Activated CD8-positive, alpha-beta T cell treated with anti-CD3 and anti-CD28 coated beads for 36 hours (primary cell): Measurements from ENCODE around the gene OSBPL1A. TPM values are rescaled to one million over a fixed set of nuclear protein-coding genes. Genes with fewer than 3 reads are reported as not detected.
A peak's percentile ranks its signal among the peaks of the same experiment; 100 is the strongest.

Experiments
- ATAC-seq: fragments of 200-7000 bp; cut with Tn5 transposase; one replicate; pipeline ENCODE4 v1.10.0; 2021; ENCODE audit warnings: mild to moderate bottlenecking, moderate library complexity
- CTCF ChIA-PET: fragments of 350-600 bp; sonication (Branson Sonifier 250); formaldehyde crosslinking; loops from one replicate; lab custom pipeline; 2021; ENCODE audit warnings: antibody characterized with exemption; lab: Charles Lee
- POLR2A ChIA-PET: fragments of 350-600 bp; sonication (Branson Sonifier 250); formaldehyde crosslinking; loops from one replicate; lab custom pipeline; 2021; ENCODE audit warnings: antibody characterized with exemption; lab: Charles Lee
- DNase-seq: peaks from one replicate; pipeline ENCODE4 v3.0.0-alpha.2; 2020
- H3K27ac Mint-ChIP-seq: one replicate; pipeline ENCODE4 v1.8.0; 2021; ENCODE audit warnings: mild to moderate bottlenecking, mixed read lengths
- H3K27me3 Mint-ChIP-seq: one replicate; pipeline ENCODE4 v1.8.0; 2021; ENCODE audit warnings: mixed read lengths
- H3K36me3 Mint-ChIP-seq: one replicate; pipeline ENCODE4 v1.8.0; 2021; ENCODE audit warnings: low read depth, mixed read lengths
- H3K4me1 Mint-ChIP-seq: one replicate; pipeline ENCODE4 v1.8.0; 2021; ENCODE audit warnings: low read depth, mixed read lengths
- H3K4me3 Mint-ChIP-seq: one replicate; pipeline ENCODE4 v1.8.0; 2021; ENCODE audit warnings: mild to moderate bottlenecking, moderate library complexity, mixed read lengths
- H3K9me3 Mint-ChIP-seq: one replicate; pipeline ENCODE4 v1.8.0; 2021; ENCODE audit warnings: mixed read lengths
- CTCF ChIP-seq: fragments of 200-600 bp; IDR thresholded peaks from one replicate; pipeline ENCODE4 v1.8.0; 2022; ENCODE audit warnings: antibody characterized with exemption, mild to moderate bottlenecking
- intact Hi-C: fragments of 100-400 bp; cut with micrococcal nuclease; formaldehyde crosslinking; loops from one replicate; pipeline ENCODE4 v1.10.0; 2022
- total RNA-seq, 2 experiments: library from RNA; stranded (reverse); gene quantifications; one replicate each; pipeline ENCODE4 v1.2.3, GENCODE V29; 2021

The OSBPL1A gene
- total RNA-seq, 2 experiments from 2014 or later, result 2.7 to 3.1 TPM

GRCh38 chr18:24126155-24126961 is 271.3 kb downstream of the OSBPL1A start:
- no peaks in the 10 kb centered on the region for H3K27me3 Mint-ChIP-seq
- ChIA-PET CTCF (interaction anchor here (1.0 kb wide), 1 partner anchor 160 kb away, joined by 3 read pairs; no protein-coding TSS in a partner anchor), POLR2A (interaction anchor here (0.7 kb wide), 1 partner anchor 245 kb away, joined by 3 read pairs; no protein-coding TSS in a partner anchor)
- peaks cover 33% of the 10 kb centered on the region for H3K36me3 Mint-ChIP-seq
- no peak overlapping the region for H3K4me3 Mint-ChIP-seq
- H3K9me3 Mint-ChIP-seq, result no peaks in the 10 kb centered on the region
- intact Hi-C loops, result loop anchor here (10.0 kb wide), 1 partner anchor 302 kb away; no protein-coding TSS in a partner anchor
- DNase-seq (no peak), ATAC-seq (no peak)
- TF ChIP-seq CTCF, result no peak
- H3K27ac Mint-ChIP-seq, result no peak overlapping the region
- no peaks in the 10 kb centered on the region for H3K4me1 Mint-ChIP-seq

DNA sequence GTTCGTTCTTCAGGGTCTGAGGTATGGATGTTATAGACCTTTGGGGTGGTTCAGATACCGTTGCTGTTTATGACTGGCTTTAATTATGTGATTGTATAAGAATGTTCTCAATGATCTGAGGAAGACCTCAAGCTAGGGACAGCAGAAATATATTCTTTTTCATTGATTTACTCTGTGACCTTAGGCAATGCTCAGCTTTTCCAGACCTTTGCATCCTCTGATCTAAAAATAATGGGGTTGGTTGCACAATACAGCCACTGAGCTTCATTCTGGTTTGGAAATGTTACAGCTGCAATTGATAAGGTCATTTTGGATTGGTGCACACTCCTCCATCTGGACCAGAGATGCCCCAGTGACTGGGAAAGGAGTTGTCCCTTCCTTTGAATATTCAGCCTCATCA is 276.0 kb downstream of the OSBPL1A start:
- no peak overlapping the region for H3K4me3 Mint-ChIP-seq
- intact Hi-C loops, result loop anchor here (10.0 kb wide), 1 partner anchor 297 kb away; no protein-coding TSS in a partner anchor
- TF ChIP-seq CTCF, result no peak
- no peaks in the 10 kb centered on the region for H3K9me3 Mint-ChIP-seq
- no peak overlapping the region for H3K27ac Mint-ChIP-seq
- H3K4me1 Mint-ChIP-seq, result peaks cover 3% of the 10 kb centered on the region
- ChIA-PET CTCF (interaction anchor here (0.9 to 1.6 kb wide), 3 partner anchors 10 to 203 kb away, joined by 3 to 5 read pairs (median 3); no protein-coding TSS in a partner anchor), POLR2A (no interaction called here)
- no peaks in the 10 kb centered on the region for H3K27me3 Mint-ChIP-seq
- ATAC-seq (no peak), DNase-seq (no peak)
- H3K36me3 Mint-ChIP-seq, result peaks cover 32% of the 10 kb centered on the region

DNA sequence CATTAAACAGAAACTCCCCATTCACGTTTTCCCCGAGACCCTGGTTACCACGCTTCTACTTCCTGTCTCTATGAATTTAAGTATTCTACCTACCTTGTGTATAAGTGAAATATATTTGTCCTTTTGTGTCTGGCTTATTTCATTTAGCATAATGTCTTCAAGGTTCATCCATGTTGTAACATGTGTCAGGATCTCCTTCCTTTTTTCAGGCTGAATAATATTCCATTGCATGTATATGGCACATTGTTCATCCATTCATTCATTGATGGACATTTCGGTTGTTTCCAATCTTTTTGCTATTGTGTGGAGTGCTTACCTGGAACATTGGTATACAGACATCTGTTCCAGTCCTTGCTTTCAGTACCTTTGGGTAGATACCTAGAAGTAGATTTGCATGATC is 276.9 kb downstream of the OSBPL1A start:
- DNase-seq, result no peak
- Mint-ChIP-seq H3K36me3 (peaks cover 36% of the 10 kb centered on the region), H3K27ac (no peak overlapping the region), H3K9me3 (no peaks in the 10 kb centered on the region), H3K27me3 (no peaks in the 10 kb centered on the region), H3K4me3 (no peak overlapping the region), H3K4me1 (peaks cover 7% of the 10 kb centered on the region)
- ATAC-seq, result no peak
- POLR2A ChIA-PET, result no interaction called here
- TF ChIP-seq CTCF, result no peak
- CTCF ChIA-PET, result interaction anchor here (1.1 to 1.8 kb wide), 2 partner anchors 11 to 13 kb away, joined by 3 to 5 read pairs; no protein-coding TSS in a partner anchor
- intact Hi-C loops, result loop anchor here (10.0 kb wide), 1 partner anchor 296 kb away; no protein-coding TSS in a partner anchor

DNA sequence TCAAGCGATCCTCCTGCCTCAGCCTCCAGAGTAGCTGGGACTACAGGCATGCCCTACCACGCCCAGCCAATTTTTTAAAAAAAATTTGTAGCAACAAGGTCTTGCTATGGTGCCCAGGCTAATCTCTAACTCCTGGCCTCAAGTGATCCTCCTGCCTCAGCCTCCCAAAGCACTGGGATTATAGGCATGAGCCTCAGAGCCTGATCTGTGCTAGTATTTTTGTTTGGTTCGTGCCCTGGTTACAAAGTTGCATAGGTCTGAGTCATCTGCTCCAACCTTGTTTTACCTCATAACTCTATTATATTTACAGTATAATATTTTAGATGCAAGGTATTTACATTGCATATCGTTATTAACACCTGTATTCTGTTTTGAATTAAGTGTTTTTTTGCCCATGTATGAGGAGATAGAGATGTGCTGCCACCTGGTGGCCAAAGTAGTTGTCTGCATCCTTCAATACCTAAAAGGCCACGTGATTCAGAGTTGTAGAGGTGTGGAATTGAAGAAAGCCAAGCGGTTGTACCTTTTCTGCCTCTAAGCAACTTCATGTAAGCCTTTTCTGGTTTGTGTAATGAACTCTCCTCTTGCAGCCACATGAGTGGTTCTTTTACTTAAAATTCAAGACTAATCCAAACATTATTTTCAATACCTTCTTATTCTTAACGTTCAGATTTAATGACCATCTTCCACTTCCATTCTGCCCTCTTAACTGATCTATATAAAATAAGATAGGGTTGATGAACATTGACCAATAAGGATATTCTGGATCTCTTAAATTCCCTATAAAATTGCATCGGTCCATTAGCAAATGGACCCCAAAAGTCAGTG is 278.7 kb downstream of the OSBPL1A start:
- peak; percentile 95 for TF ChIP-seq CTCF
- ATAC-seq (peak; percentile 80), DNase-seq (peak; percentile 90)
- H3K9me3 Mint-ChIP-seq, result no peaks in the 10 kb centered on the region
- intact Hi-C loops, result loop anchor here (2.0 to 5.0 kb wide), 2 partner anchors 42 to 154 kb away; no protein-coding TSS in a partner anchor
- ChIA-PET CTCF (interaction anchor here (0.7 to 1.8 kb wide), 16 partner anchors 14 to 496 kb away, joined by 3 to 5 read pairs (median 4); no protein-coding TSS in a partner anchor), POLR2A (no interaction called here)
- no peak overlapping the region for H3K27ac Mint-ChIP-seq
- peaks cover 39% of the 10 kb centered on the region for H3K36me3 Mint-ChIP-seq
- H3K27me3 Mint-ChIP-seq, result no peaks in the 10 kb centered on the region
- peaks cover 24% of the 10 kb centered on the region for H3K4me1 Mint-ChIP-seq
- no peak overlapping the region for H3K4me3 Mint-ChIP-seq
